ENCODE results near the gene CDRT15L2. TPM values are rescaled to one million over a fixed set of nuclear protein-coding genes. Genes with fewer than 3 reads are reported as not detected.
"Not testable (repeated sequence)": the region's sequence is repeated elsewhere in the genome, so short reads cannot be mapped to it uniquely, and the experiment has no call there.

Gene CDRT15L2
- polyA plus RNA-seq, 3 donors: not detected

GRCh38 chr17:20547923-20548322 lies 31.6 kb upstream of the CDRT15L2 start:
- H3K4me1 ChIP-seq (ENCODE audit: control insufficient read depth in 1 of 2, insufficient read depth in 2 of 2, low read length in 2 of 2); H3K9me3 Mint-ChIP-seq; H3K27me3 ChIP-seq (ENCODE audit: control insufficient read depth in 2 of 2, insufficient read depth in 2 of 2, low read length in 2 of 2); H3K36me3 Mint-ChIP-seq; H4K20me1 ChIP-seq (ENCODE audit: insufficient read depth, low read length); H3K9me3 ChIP-seq (replicated peaks in 1 of 2; ENCODE audit: control insufficient read depth in 1 of 2, insufficient read depth in 1 of 2, low read length in 2 of 2); H2AFZ ChIP-seq (ENCODE audit: insufficient read depth, low read depth, low read length, poor library complexity, severe bottlenecking); H3K4me3 ChIP-seq (replicated peaks in 1 of 3; ENCODE audit: low read depth in 2 of 3, low read length in 3 of 3); H3K27ac ChIP-seq (ENCODE audit: low read depth in 1 of 2, low read length in 2 of 2); H3K4me1 Mint-ChIP-seq; H3K4me2 ChIP-seq (replicated peaks; ENCODE audit: extremely low read depth, low read length, poor library complexity, severe bottlenecking); H3K27ac Mint-ChIP-seq; H3K4me3 Mint-ChIP-seq; H3K9ac ChIP-seq (ENCODE audit: insufficient read depth, low read length, poor library complexity, severe bottlenecking); H3K27me3 Mint-ChIP-seq (ENCODE audit: low read depth in 3 of 3); H3K36me3 ChIP-seq (replicated peaks in 1 of 2; ENCODE audit: control insufficient read depth in 1 of 2, insufficient read depth in 2 of 2, low read length in 2 of 2); H3K79me2 ChIP-seq (ENCODE audit: insufficient read depth, low read length); DNase-seq; intact Hi-C loops (cut with micrococcal nuclease): not testable (repeated sequence)
- WGBS (ENCODE audit: insufficient coverage): no CpG with 5 or more reads among the region's 5 CpGs

- H3K4me3 ChIP-seq (replicated peaks in 1 of 3; ENCODE audit: low read depth in 2 of 3, low read length in 3 of 3); H3K36me3 Mint-ChIP-seq; H3K4me2 ChIP-seq (replicated peaks; ENCODE audit: extremely low read depth, low read length, poor library complexity, severe bottlenecking); H3K27me3 Mint-ChIP-seq (ENCODE audit: low read depth in 3 of 3); DNase-seq; H3K9ac ChIP-seq (ENCODE audit: insufficient read depth, low read length, poor library complexity, severe bottlenecking); H3K9me3 Mint-ChIP-seq; H3K79me2 ChIP-seq (ENCODE audit: insufficient read depth, low read length); H3K27me3 ChIP-seq (ENCODE audit: control insufficient read depth in 2 of 2, insufficient read depth in 2 of 2, low read length in 2 of 2); H3K4me1 Mint-ChIP-seq; H3K4me3 Mint-ChIP-seq; H3K27ac Mint-ChIP-seq; H3K9me3 ChIP-seq (replicated peaks in 1 of 2; ENCODE audit: control insufficient read depth in 1 of 2, insufficient read depth in 1 of 2, low read length in 2 of 2); intact Hi-C loops (cut with micrococcal nuclease); H4K20me1 ChIP-seq (ENCODE audit: insufficient read depth, low read length); H3K36me3 ChIP-seq (replicated peaks in 1 of 2; ENCODE audit: control insufficient read depth in 1 of 2, insufficient read depth in 2 of 2, low read length in 2 of 2); H2AFZ ChIP-seq (ENCODE audit: insufficient read depth, low read depth, low read length, poor library complexity, severe bottlenecking); H3K27ac ChIP-seq (ENCODE audit: low read depth in 1 of 2, low read length in 2 of 2); H3K4me1 ChIP-seq (ENCODE audit: control insufficient read depth in 1 of 2, insufficient read depth in 2 of 2, low read length in 2 of 2): not testable (repeated sequence)
- WGBS (ENCODE audit: insufficient coverage): no CpG with 5 or more reads among the region's 6 CpGs
Observed at GRCh38 chr17:20552920-20553319, 26.6 kb upstream of the CDRT15L2 start.

GRCh38 chr17:20554728-20555127 lies 24.8 kb upstream of the CDRT15L2 start:
- H4K20me1 ChIP-seq (ENCODE audit: insufficient read depth, low read length); H3K27me3 ChIP-seq (ENCODE audit: control insufficient read depth in 2 of 2, insufficient read depth in 2 of 2, low read length in 2 of 2); H3K36me3 Mint-ChIP-seq; H3K4me3 Mint-ChIP-seq; H3K27me3 Mint-ChIP-seq (ENCODE audit: low read depth in 3 of 3); intact Hi-C loops (cut with micrococcal nuclease); H3K36me3 ChIP-seq (replicated peaks in 1 of 2; ENCODE audit: control insufficient read depth in 1 of 2, insufficient read depth in 2 of 2, low read length in 2 of 2); DNase-seq; H3K4me1 ChIP-seq (ENCODE audit: control insufficient read depth in 1 of 2, insufficient read depth in 2 of 2, low read length in 2 of 2); H3K27ac Mint-ChIP-seq; H3K27ac ChIP-seq (ENCODE audit: low read depth in 1 of 2, low read length in 2 of 2); H2AFZ ChIP-seq (ENCODE audit: insufficient read depth, low read depth, low read length, poor library complexity, severe bottlenecking); H3K79me2 ChIP-seq (ENCODE audit: insufficient read depth, low read length); H3K9me3 ChIP-seq (replicated peaks in 1 of 2; ENCODE audit: control insufficient read depth in 1 of 2, insufficient read depth in 1 of 2, low read length in 2 of 2); H3K9ac ChIP-seq (ENCODE audit: insufficient read depth, low read length, poor library complexity, severe bottlenecking); H3K4me2 ChIP-seq (replicated peaks; ENCODE audit: extremely low read depth, low read length, poor library complexity, severe bottlenecking); H3K4me1 Mint-ChIP-seq; H3K9me3 Mint-ChIP-seq; H3K4me3 ChIP-seq (replicated peaks in 1 of 3; ENCODE audit: low read depth in 2 of 3, low read length in 3 of 3): not testable (repeated sequence)
- no CpG with 5 or more reads among the region's 4 CpGs for WGBS (ENCODE audit: insufficient coverage)

GRCh38 chr17:20555135-20556010 lies 24.2 kb upstream of the CDRT15L2 start:
- 84% methylated on average over 7 of the region's 20 CpGs for WGBS (ENCODE audit: insufficient coverage)
- peak overlapping the region in 1 of 7 donors; percentile 1 for H3K27ac Mint-ChIP-seq
- not testable (repeated sequence) for H3K4me3 Mint-ChIP-seq

More at GRCh38 chr17:20555135-20556010, 24.2 kb upstream of the CDRT15L2 start:
- H3K9me3 Mint-ChIP-seq; H3K36me3 ChIP-seq (replicated peaks in 1 of 2; ENCODE audit: control insufficient read depth in 1 of 2, insufficient read depth in 2 of 2, low read length in 2 of 2); H3K27me3 ChIP-seq (ENCODE audit: control insufficient read depth in 2 of 2, insufficient read depth in 2 of 2, low read length in 2 of 2); H2AFZ ChIP-seq (ENCODE audit: insufficient read depth, low read depth, low read length, poor library complexity, severe bottlenecking); H4K20me1 ChIP-seq (ENCODE audit: insufficient read depth, low read length); H3K4me1 Mint-ChIP-seq; H3K36me3 Mint-ChIP-seq; H3K27me3 Mint-ChIP-seq (ENCODE audit: low read depth in 3 of 3); H3K4me1 ChIP-seq (ENCODE audit: control insufficient read depth in 1 of 2, insufficient read depth in 2 of 2, low read length in 2 of 2); H3K9ac ChIP-seq (ENCODE audit: insufficient read depth, low read length, poor library complexity, severe bottlenecking); H3K27ac ChIP-seq (ENCODE audit: low read depth in 1 of 2, low read length in 2 of 2); H3K4me3 ChIP-seq (replicated peaks in 1 of 3; ENCODE audit: low read depth in 2 of 3, low read length in 3 of 3); H3K4me2 ChIP-seq (replicated peaks; ENCODE audit: extremely low read depth, low read length, poor library complexity, severe bottlenecking); H3K79me2 ChIP-seq (ENCODE audit: insufficient read depth, low read length); H3K9me3 ChIP-seq (replicated peaks in 1 of 2; ENCODE audit: control insufficient read depth in 1 of 2, insufficient read depth in 1 of 2, low read length in 2 of 2); DNase-seq; intact Hi-C loops (cut with micrococcal nuclease): not testable (repeated sequence)
